Measurements from ENCODE around the gene TOR1AIP1.

TOR1AIP1 gene

GRCh38 chr1:179866616-179867015, 15.5 kb upstream of the TOR1AIP1 start:
- TF ChIP-seq POLR2AphosphoS5 (IDR thresholded peaks at IDR 0.05; ENCODE audit: low read depth, low read length) (no peak), SPI1 (IDR thresholded peaks at IDR 0.05; ENCODE audit: low read depth, low read length) (no peak), POU2F2 (IDR thresholded peaks at IDR 0.05; ENCODE audit: low read depth, low read length) (no peak), TAF1 (IDR thresholded peaks at IDR 0.05; ENCODE audit: low read depth, low read length) (no peak), POLR2A (IDR thresholded peaks at IDR 0.05; ENCODE audit: low read depth, low read length) (no peak), PAX5 (IDR thresholded peaks at IDR 0.05; ENCODE audit: insufficient read depth, low read length, severe bottlenecking) (no peak)
- DNase-seq (ENCODE audit: insufficient read length, low spot score), result no peak
- no peak for FAIRE-seq

GRCh38 chr1:179867493-179868330, 14.4 kb upstream of the TOR1AIP1 start:
- DNase-seq (ENCODE audit: insufficient read length, low spot score) (no peak), FAIRE-seq (no peak)
- no peak for TF ChIP-seq SPI1 (IDR thresholded peaks at IDR 0.05; ENCODE audit: low read depth, low read length)
- no peak for TF ChIP-seq POU2F2 (IDR thresholded peaks at IDR 0.05; ENCODE audit: low read depth, low read length)
- TF ChIP-seq POLR2A (IDR thresholded peaks at IDR 0.05; ENCODE audit: low read depth, low read length), result 0 out of 2 replicates have a peak, but pooled peaks have one; percentile 19

- no peak for DNase-seq (ENCODE audit: insufficient read length, low spot score)
- FAIRE-seq, result no peak
- TF ChIP-seq POU2F2 (IDR thresholded peaks at IDR 0.05; ENCODE audit: low read depth, low read length) (no peak), SPI1 (IDR thresholded peaks at IDR 0.05; ENCODE audit: low read depth, low read length) (no peak), PAX5 (IDR thresholded peaks at IDR 0.05; ENCODE audit: insufficient read depth, low read length, severe bottlenecking) (no peak), TAF1 (IDR thresholded peaks at IDR 0.05; ENCODE audit: low read depth, low read length) (no peak)
These were observed 11.2 kb upstream of the TOR1AIP1 start for GRCh38 chr1:179870870-179871269.

GRCh38 chr1:179871940-179872339, 10.1 kb upstream of the TOR1AIP1 start:
- no peak for TF ChIP-seq SPI1 (IDR thresholded peaks at IDR 0.05; ENCODE audit: low read depth, low read length)
- no peak for TF ChIP-seq POU2F2 (IDR thresholded peaks at IDR 0.05; ENCODE audit: low read depth, low read length)
- no peak for TF ChIP-seq PAX5 (IDR thresholded peaks at IDR 0.05; ENCODE audit: insufficient read depth, low read length, severe bottlenecking)
- no peak for TF ChIP-seq POLR2A (IDR thresholded peaks at IDR 0.05; ENCODE audit: low read depth, low read length)
- no peak for TF ChIP-seq TAF1 (IDR thresholded peaks at IDR 0.05; ENCODE audit: low read depth, low read length)
- TF ChIP-seq POLR2AphosphoS5 (IDR thresholded peaks at IDR 0.05; ENCODE audit: low read depth, low read length), result no peak
- DNase-seq (ENCODE audit: insufficient read length, low spot score), result no peak
- FAIRE-seq, result no peak

- DNase-seq (ENCODE audit: insufficient read length, low spot score) (no peak), FAIRE-seq (no peak)
- no peak for TF ChIP-seq POLR2A (IDR thresholded peaks at IDR 0.05; ENCODE audit: low read depth, low read length)
- no peak for TF ChIP-seq SPI1 (IDR thresholded peaks at IDR 0.05; ENCODE audit: low read depth, low read length)
- TF ChIP-seq POU2F2 (IDR thresholded peaks at IDR 0.05; ENCODE audit: low read depth, low read length), result no peak
- TF ChIP-seq TAF1 (IDR thresholded peaks at IDR 0.05; ENCODE audit: low read depth, low read length), result no peak
- no peak for TF ChIP-seq PAX5 (IDR thresholded peaks at IDR 0.05; ENCODE audit: insufficient read depth, low read length, severe bottlenecking)
- TF ChIP-seq POLR2AphosphoS5 (IDR thresholded peaks at IDR 0.05; ENCODE audit: low read depth, low read length), result no peak
These were observed 9.5 kb upstream of the TOR1AIP1 start for GRCh38 chr1:179872558-179872957.

- DNase-seq (ENCODE audit: insufficient read length, low spot score) (no peak), FAIRE-seq (no peak)
- no peak for TF ChIP-seq POLR2AphosphoS5 (IDR thresholded peaks at IDR 0.05; ENCODE audit: low read depth, low read length)
- no peak for TF ChIP-seq POLR2A (IDR thresholded peaks at IDR 0.05; ENCODE audit: low read depth, low read length)
- no peak for TF ChIP-seq POU2F2 (IDR thresholded peaks at IDR 0.05; ENCODE audit: low read depth, low read length)
- no peak for TF ChIP-seq TAF1 (IDR thresholded peaks at IDR 0.05; ENCODE audit: low read depth, low read length)
- TF ChIP-seq PAX5 (IDR thresholded peaks at IDR 0.05; ENCODE audit: insufficient read depth, low read length, severe bottlenecking), result no peak
- TF ChIP-seq SPI1 (IDR thresholded peaks at IDR 0.05; ENCODE audit: low read depth, low read length), result no peak
These were observed 8.6 kb upstream of the TOR1AIP1 start for GRCh38 chr1:179873438-179873851.

GRCh38 chr1:179875596-179876299, 6.3 kb upstream of the TOR1AIP1 start:
- FAIRE-seq (no peak), DNase-seq (ENCODE audit: insufficient read length, low spot score) (no peak)
- TF ChIP-seq SPI1 (IDR thresholded peaks at IDR 0.05; ENCODE audit: low read depth, low read length) (no peak), POLR2AphosphoS5 (IDR thresholded peaks at IDR 0.05; ENCODE audit: low read depth, low read length) (no peak), POU2F2 (IDR thresholded peaks at IDR 0.05; ENCODE audit: low read depth, low read length) (no peak), POLR2A (IDR thresholded peaks at IDR 0.05; ENCODE audit: low read depth, low read length) (no peak), TAF1 (IDR thresholded peaks at IDR 0.05; ENCODE audit: low read depth, low read length) (no peak), PAX5 (IDR thresholded peaks at IDR 0.05; ENCODE audit: insufficient read depth, low read length, severe bottlenecking) (no peak)

GRCh38 chr1:179876300-179876715, 5.8 kb upstream of the TOR1AIP1 start:
- TF ChIP-seq SPI1 (IDR thresholded peaks at IDR 0.05; ENCODE audit: low read depth, low read length) (no peak), TAF1 (IDR thresholded peaks at IDR 0.05; ENCODE audit: low read depth, low read length) (no peak), POLR2AphosphoS5 (IDR thresholded peaks at IDR 0.05; ENCODE audit: low read depth, low read length) (no peak), POLR2A (IDR thresholded peaks at IDR 0.05; ENCODE audit: low read depth, low read length) (no peak), PAX5 (IDR thresholded peaks at IDR 0.05; ENCODE audit: insufficient read depth, low read length, severe bottlenecking) (no peak), POU2F2 (IDR thresholded peaks at IDR 0.05; ENCODE audit: low read depth, low read length) (no peak)
- DNase-seq (ENCODE audit: insufficient read length, low spot score) (no peak), FAIRE-seq (no peak)

GRCh38 chr1:179877586-179878265, 4.4 kb upstream of the TOR1AIP1 start, which contains the start of gene TOR1AIP2:
Gene TOR1AIP2 (minus strand): TSS chr1:179877803. CDS start chr1:179852665, 25,138 bp downstream.
- DNase-seq (ENCODE audit: insufficient read length, low spot score), result peak; percentile 53
- peak; percentile 90 for TF ChIP-seq POLR2AphosphoS5 (IDR thresholded peaks at IDR 0.05; ENCODE audit: low read depth, low read length)
- peak; percentile 95 for TF ChIP-seq POLR2A (IDR thresholded peaks at IDR 0.05; ENCODE audit: low read depth, low read length)
- TF ChIP-seq TAF1 (IDR thresholded peaks at IDR 0.05; ENCODE audit: low read depth, low read length), result peak; percentile 86
- no peak for TF ChIP-seq POU2F2 (IDR thresholded peaks at IDR 0.05; ENCODE audit: low read depth, low read length)
- peak; percentile 97 for FAIRE-seq
